GM12892 (cell line): Measurements from ENCODE around the gene SOBP.

Source experiments
- POLR2A ChIP-seq: IDR thresholded peaks from 2 replicates; pipeline ENCODE4 v1.6.1; 2011; ENCODE audit warnings: low read depth, low read length, control low read depth
- TAF1 ChIP-seq: IDR thresholded peaks from 2 replicates; pipeline ENCODE4 v1.6.1; 2011; ENCODE audit warnings: low read depth, mild to moderate bottlenecking, control low read depth, low read length, borderline replicate concordance

DNA sequence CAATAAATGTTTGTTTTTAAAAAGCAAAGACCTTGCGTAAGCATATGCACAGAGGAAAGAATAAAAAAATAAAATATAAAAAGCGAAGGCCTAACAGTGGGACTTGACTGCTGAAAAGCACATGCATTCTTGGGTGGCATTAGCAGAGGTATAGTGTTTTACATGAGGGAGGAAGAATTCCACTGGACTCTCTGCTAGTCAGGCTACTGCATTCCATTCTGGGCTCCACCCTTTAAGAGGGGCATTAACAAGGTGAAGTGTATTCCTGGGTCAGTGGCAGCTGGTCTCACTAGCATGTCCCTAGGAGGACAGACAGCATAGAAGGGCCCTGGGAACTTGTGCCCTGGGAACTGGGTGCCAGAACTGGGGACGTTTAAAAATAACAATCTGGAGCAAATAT lies 134.1 kb downstream of the SOBP start:
- TF ChIP-seq POLR2A (no peak), TAF1 (no peak)
